ENCODE measurements around the gene DNAJC27. TPM values are rescaled to one million over a fixed set of nuclear protein-coding genes. Genes with fewer than 3 reads are reported as not detected.

DNAJC27 gene
- total RNA-seq, 3 donors from 2014 or later (not counting 1 experiment from before 2014, with no cell fraction given) = 14.1 to 19.7 (median 16.6) TPM

DNA sequence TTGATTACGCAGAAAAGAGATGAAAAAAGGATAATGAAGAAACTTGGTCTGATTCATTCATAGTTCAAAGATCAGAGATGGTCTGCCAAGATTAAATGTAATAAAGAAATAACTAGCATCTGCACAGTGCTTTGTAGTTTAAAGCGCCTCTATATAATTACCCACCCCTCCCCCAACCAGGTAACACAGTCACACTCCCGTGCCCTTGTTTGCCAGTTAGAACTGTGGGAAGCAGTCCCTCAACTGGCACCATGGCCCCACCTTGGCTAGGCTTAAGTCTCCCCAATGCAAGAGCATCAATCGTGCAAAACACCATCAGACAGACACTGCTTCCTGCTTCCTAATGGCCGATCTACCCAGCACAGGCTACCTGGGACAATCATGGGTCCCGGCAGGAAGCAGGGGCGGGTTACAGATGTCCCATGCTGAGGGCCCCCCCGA is 63.3 kb downstream of the DNAJC27 start:
- H3K4me1 Mint-ChIP-seq = no peaks in the 10 kb centered on the region
- ATAC-seq (no peak), DNase-seq (no peak)
- no peaks in the 10 kb centered on the region for H3K27me3 Mint-ChIP-seq (ENCODE audit: low read depth in 2 of 2)
- no peak overlapping the region for H3K27ac Mint-ChIP-seq
- no peaks in the 10 kb centered on the region for H3K9me3 Mint-ChIP-seq
- WGBS (ENCODE audit: insufficient coverage) = 89% methylated on average over 7 of the region's 8 CpGs
- intact Hi-C loops (cut with micrococcal nuclease) = no loop called here
- TF ChIP-seq, protein P1, sequence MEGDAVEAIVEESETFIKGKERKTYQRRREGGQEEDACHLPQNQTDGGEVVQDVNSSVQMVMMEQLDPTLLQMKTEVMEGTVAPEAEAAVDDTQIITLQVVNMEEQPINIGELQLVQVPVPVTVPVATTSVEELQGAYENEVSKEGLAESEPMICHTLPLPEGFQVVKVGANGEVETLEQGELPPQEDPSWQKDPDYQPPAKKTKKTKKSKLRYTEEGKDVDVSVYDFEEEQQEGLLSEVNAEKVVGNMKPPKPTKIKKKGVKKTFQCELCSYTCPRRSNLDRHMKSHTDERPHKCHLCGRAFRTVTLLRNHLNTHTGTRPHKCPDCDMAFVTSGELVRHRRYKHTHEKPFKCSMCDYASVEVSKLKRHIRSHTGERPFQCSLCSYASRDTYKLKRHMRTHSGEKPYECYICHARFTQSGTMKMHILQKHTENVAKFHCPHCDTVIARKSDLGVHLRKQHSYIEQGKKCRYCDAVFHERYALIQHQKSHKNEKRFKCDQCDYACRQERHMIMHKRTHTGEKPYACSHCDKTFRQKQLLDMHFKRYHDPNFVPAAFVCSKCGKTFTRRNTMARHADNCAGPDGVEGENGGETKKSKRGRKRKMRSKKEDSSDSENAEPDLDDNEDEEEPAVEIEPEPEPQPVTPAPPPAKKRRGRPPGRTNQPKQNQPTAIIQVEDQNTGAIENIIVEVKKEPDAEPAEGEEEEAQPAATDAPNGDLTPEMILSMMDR (IDR thresholded peaks at IDR 0.05) = no peak
- Histone ChIP-seq H3K36me3 (ENCODE audit: control insufficient read depth, insufficient read depth, low read length) (no peaks in the 10 kb centered on the region), H3K4me3 (ENCODE audit: low read length) (no peak overlapping the region), H3K27me3 (ENCODE audit: control insufficient read depth, insufficient read depth, low read length) (no peaks in the 10 kb centered on the region), H3K4me1 (ENCODE audit: control insufficient read depth, insufficient read depth, low read length) (no peaks in the 10 kb centered on the region), H3K27ac (ENCODE audit: low read length) (no peak overlapping the region), H3K9me3 (ENCODE audit: control insufficient read depth, insufficient read depth, low read length) (no peaks in the 10 kb centered on the region)
- no peak overlapping the region for H3K4me3 Mint-ChIP-seq
- H3K36me3 Mint-ChIP-seq = no peaks in the 10 kb centered on the region

DNA sequence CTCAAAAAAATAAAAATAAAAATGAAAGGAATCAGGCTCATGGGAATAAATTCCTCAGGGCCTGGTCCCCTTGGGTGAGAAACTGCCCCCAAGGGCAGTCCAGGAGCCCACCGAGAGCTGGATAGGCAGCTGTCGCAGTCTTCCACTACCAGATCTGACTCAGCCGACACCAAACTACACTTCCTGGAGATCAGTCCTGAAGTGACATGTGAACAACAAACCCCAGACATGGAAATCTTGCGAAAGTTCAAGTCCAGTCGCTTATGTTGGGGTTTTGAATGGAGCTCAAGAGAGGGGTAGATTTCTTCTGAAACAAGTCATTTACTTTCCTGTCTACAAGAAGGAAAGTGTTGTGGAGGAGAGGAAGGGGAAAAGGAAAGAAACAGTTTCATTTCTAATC is 64.6 kb downstream of the DNAJC27 start:
- H3K4me1 Mint-ChIP-seq = no peaks in the 10 kb centered on the region
- no peak for ATAC-seq
- TF ChIP-seq, protein P1 (IDR thresholded peaks at IDR 0.05) = no peak
- no peaks in the 10 kb centered on the region for H3K9me3 ChIP-seq (ENCODE audit: control insufficient read depth, insufficient read depth, low read length)
- no peak overlapping the region for H3K4me3 Mint-ChIP-seq
- no peaks in the 10 kb centered on the region for H3K4me1 ChIP-seq (ENCODE audit: control insufficient read depth, insufficient read depth, low read length)
- WGBS (ENCODE audit: insufficient coverage) = 94% methylated on average over 5 of the region's 5 CpGs
- intact Hi-C loops (cut with micrococcal nuclease) = no loop called here
- no peaks in the 10 kb centered on the region for H3K36me3 Mint-ChIP-seq
- no peaks in the 10 kb centered on the region for H3K36me3 ChIP-seq (ENCODE audit: control insufficient read depth, insufficient read depth, low read length)
- H3K27me3 ChIP-seq (ENCODE audit: control insufficient read depth, insufficient read depth, low read length) = no peaks in the 10 kb centered on the region
- no peaks in the 10 kb centered on the region for H3K9me3 Mint-ChIP-seq
- no peaks in the 10 kb centered on the region for H3K27me3 Mint-ChIP-seq (ENCODE audit: low read depth in 2 of 2)
- no peak overlapping the region for H3K27ac Mint-ChIP-seq
- H3K4me3 ChIP-seq (ENCODE audit: low read length) = no peak overlapping the region
- no peak for DNase-seq
- H3K27ac ChIP-seq (ENCODE audit: low read length) = no peak overlapping the region

DNA sequence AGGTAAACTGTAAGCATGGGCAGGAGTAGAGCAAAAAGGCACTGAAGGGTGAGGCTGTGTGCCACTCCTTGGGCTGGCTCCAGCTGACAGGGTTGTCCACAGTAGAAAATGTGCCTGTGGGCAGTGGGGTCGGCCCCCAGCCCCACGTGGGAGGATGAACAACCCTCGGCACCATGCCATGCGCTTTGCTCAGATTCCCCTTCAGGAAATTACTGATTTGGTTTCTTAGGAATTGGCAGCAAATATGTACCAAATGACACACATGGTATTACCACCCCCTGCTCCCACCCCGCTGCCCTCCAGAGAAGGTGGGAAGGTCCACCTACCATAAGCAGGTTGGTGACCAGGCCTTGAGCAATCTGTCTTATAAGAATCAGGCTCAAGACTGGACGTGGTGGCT is 65.3 kb downstream of the DNAJC27 start:
- intact Hi-C loops (cut with micrococcal nuclease) = no loop called here
- no peaks in the 10 kb centered on the region for H3K36me3 ChIP-seq (ENCODE audit: control insufficient read depth, insufficient read depth, low read length)
- Mint-ChIP-seq H3K4me1 (no peaks in the 10 kb centered on the region), H3K27me3 (ENCODE audit: low read depth in 2 of 2) (no peaks in the 10 kb centered on the region), H3K36me3 (no peaks in the 10 kb centered on the region), H3K4me3 (no peak overlapping the region), H3K27ac (no peak overlapping the region), H3K9me3 (no peaks in the 10 kb centered on the region)
- ATAC-seq (no peak), DNase-seq (no peak)
- no peaks in the 10 kb centered on the region for H3K9me3 ChIP-seq (ENCODE audit: control insufficient read depth, insufficient read depth, low read length)
- TF ChIP-seq, protein P1 (IDR thresholded peaks at IDR 0.05) = no peak
- H3K27ac ChIP-seq (ENCODE audit: low read length) = no peak overlapping the region
- no peak overlapping the region for H3K4me3 ChIP-seq (ENCODE audit: low read length)
- WGBS (ENCODE audit: insufficient coverage) = 100% methylated on average over 6 of the region's 6 CpGs
- H3K4me1 ChIP-seq (ENCODE audit: control insufficient read depth, insufficient read depth, low read length) = no peaks in the 10 kb centered on the region
- H3K27me3 ChIP-seq (ENCODE audit: control insufficient read depth, insufficient read depth, low read length) = no peaks in the 10 kb centered on the region

All from natural killer cell (primary cell).